ENCODE data around the gene C2orf80. TPM values are rescaled to one million over a fixed set of nuclear protein-coding genes. Genes with fewer than 3 reads are reported as not detected.

Gene C2orf80
- total and polyA plus RNA-seq, 2 donors (not counting 3 experiments of a cell fraction or from before 2014, with no cell fraction given): not detected

- FAIRE-seq: no peak
Measured at GRCh38 chr2:208179028-208179609, 10.7 kb downstream of the C2orf80 start.

More at GRCh38 chr2:208179028-208179609, 10.7 kb downstream of the C2orf80 start:
- ChIA-PET CTCF (interaction anchor here (1.1 to 4.8 kb wide), 2 partner anchors 27 to 75 kb away, joined by 4 to 90 read pairs; partner anchors contain the start of gene IDH1), POLR2A (no interaction called here)
- Histone ChIP-seq H3K27ac (ENCODE audit: insufficient read depth, low read depth, low read length) (no peak overlapping the region), H3K4me1 (ENCODE audit: control insufficient read depth, extremely low read depth, insufficient read depth, low read length) (no peaks in the 10 kb centered on the region), H3K79me2 (ENCODE audit: control insufficient read depth, insufficient read depth, low read length) (no peaks in the 10 kb centered on the region), H3K9ac (replicated peaks; ENCODE audit: extremely low read depth, insufficient read depth, low read length) (no peak overlapping the region), H3K9me3 (replicated peaks; ENCODE audit: control insufficient read depth, insufficient read depth, low read length) (no peaks in the 10 kb centered on the region), H3K27me3 (ENCODE audit: control insufficient read depth in 2 of 2, insufficient read depth in 2 of 2, low read length in 2 of 2) (peaks cover 9 to 12% of the 10 kb centered on the region in 2 experiments), H2AFZ (ENCODE audit: low read depth, low read length) (no peak overlapping the region), H4K20me1 (replicated peaks; ENCODE audit: control insufficient read depth, extremely low read depth, insufficient read depth, low read length) (no peaks in the 10 kb centered on the region), H3K36me3 (ENCODE audit: control insufficient read depth in 2 of 2, extremely low read depth in 1 of 2, insufficient read depth in 2 of 2, low read length in 2 of 2) (no peaks in the 10 kb centered on the region), H3K4me3 (replicated peaks in 1 of 3; ENCODE audit: insufficient read depth in 1 of 3, low read depth in 1 of 3, low read length in 3 of 3) (no peak overlapping the region), H3K9me1 (replicated peaks; ENCODE audit: control insufficient read depth, extremely low read depth, insufficient read depth, low read length) (no peaks in the 10 kb centered on the region), H3K4me2 (ENCODE audit: insufficient read depth, low read length) (no peak overlapping the region)
- no peak for DNase-seq (ENCODE audit: low read depth, low spot score)
- BruUV-seq (replicated peaks): no TSS peak
- intact Hi-C loops (cut with micrococcal nuclease): loop anchor here (10.0 kb wide), 2 partner anchors 166 to 196 kb away; no protein-coding TSS in a partner anchor
- TF ChIP-seq JUN (IDR thresholded peaks at IDR 0.05; ENCODE audit: borderline replicate concordance, insufficient read depth, insufficient read length, low read depth) (no peak), GATA2 (IDR thresholded peaks at IDR 0.05; ENCODE audit: insufficient read depth, insufficient read length, low read depth, low read length) (no peak), MYC (IDR thresholded peaks at IDR 0.05; ENCODE audit: low read depth, low read length) (no peak), POLR2A (IDR thresholded peaks at IDR 0.05; ENCODE audit: low read depth, low read length) (no peak), FOS (IDR thresholded peaks at IDR 0.05; ENCODE audit: borderline replicate concordance, insufficient read depth, low read length) (no peak), POLR2AphosphoS5 (IDR thresholded peaks at IDR 0.05; ENCODE audit: insufficient read depth, low read depth, low read length) (no peak), EZH2 (IDR thresholded peaks at IDR 0.05; ENCODE audit: borderline replicate concordance, low read depth, low read length, severe bottlenecking) (no peak)
- TF ChIP-seq, protein P1, sequence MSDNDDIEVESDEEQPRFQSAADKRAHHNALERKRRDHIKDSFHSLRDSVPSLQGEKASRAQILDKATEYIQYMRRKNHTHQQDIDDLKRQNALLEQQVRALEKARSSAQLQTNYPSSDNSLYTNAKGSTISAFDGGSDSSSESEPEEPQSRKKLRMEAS (IDR thresholded peaks at IDR 0.05; ENCODE audit: insufficient read depth, insufficient read length): no peak
- TF ChIP-seq, protein P2, sequence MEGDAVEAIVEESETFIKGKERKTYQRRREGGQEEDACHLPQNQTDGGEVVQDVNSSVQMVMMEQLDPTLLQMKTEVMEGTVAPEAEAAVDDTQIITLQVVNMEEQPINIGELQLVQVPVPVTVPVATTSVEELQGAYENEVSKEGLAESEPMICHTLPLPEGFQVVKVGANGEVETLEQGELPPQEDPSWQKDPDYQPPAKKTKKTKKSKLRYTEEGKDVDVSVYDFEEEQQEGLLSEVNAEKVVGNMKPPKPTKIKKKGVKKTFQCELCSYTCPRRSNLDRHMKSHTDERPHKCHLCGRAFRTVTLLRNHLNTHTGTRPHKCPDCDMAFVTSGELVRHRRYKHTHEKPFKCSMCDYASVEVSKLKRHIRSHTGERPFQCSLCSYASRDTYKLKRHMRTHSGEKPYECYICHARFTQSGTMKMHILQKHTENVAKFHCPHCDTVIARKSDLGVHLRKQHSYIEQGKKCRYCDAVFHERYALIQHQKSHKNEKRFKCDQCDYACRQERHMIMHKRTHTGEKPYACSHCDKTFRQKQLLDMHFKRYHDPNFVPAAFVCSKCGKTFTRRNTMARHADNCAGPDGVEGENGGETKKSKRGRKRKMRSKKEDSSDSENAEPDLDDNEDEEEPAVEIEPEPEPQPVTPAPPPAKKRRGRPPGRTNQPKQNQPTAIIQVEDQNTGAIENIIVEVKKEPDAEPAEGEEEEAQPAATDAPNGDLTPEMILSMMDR (IDR thresholded peaks at IDR 0.05; ENCODE audit: extremely low read depth in 1 of 2, insufficient read depth in 1 of 2, low read depth in 1 of 2, low read length in 2 of 2): no peak
- dilution Hi-C loops (cut with MboI; ENCODE audit: extremely low pct_ligation_motif_present, low sequenced_read_pairs): no loop called here
